Mesenchymal stem cell (in vitro differentiated cells and primary cell): Measurements from ENCODE around the gene ZNF865.

Experiments used
- DNase-seq: peaks from one replicate; pipeline ENCODE4 v3.0.0-alpha.2; 2013
- H2AFZ ChIP-seq: one replicate; pipeline ENCODE4 v1.6.1; 2013; ENCODE audit warnings: low read depth, mild to moderate bottlenecking, control low read depth, inconsistent platforms, low read length, moderate library complexity
- H2AK5ac ChIP-seq: 2 replicates; pipeline ENCODE4 v1.6.1; 2013; ENCODE audit warnings: low read length, moderate library complexity, mild to moderate bottlenecking, inconsistent platforms; ENCODE audit not compliant: severe bottlenecking
- H2BK120ac ChIP-seq: one replicate; pipeline ENCODE4 v1.6.1; 2013; ENCODE audit warnings: low read depth, mild to moderate bottlenecking, inconsistent platforms, low read length, moderate library complexity
- H2BK12ac ChIP-seq, 2 experiments: one replicate each; pipeline ENCODE4 v1.6.1; 2013; ENCODE audit warnings: inconsistent platforms in 2 of 2, low read length in 2 of 2, mild to moderate bottlenecking in 2 of 2, moderate library complexity in 2 of 2, control low read depth in 1 of 2
- H2BK15ac ChIP-seq: one replicate; pipeline ENCODE4 v1.6.1; 2013; ENCODE audit warnings: mild to moderate bottlenecking, low read depth, inconsistent platforms; ENCODE audit not compliant: poor library complexity, severe bottlenecking
- H2BK5ac ChIP-seq: 2 replicates; pipeline ENCODE4 v1.6.1; 2013; ENCODE audit warnings: low read depth, mild to moderate bottlenecking, low read length, control low read depth, inconsistent platforms; ENCODE audit not compliant: poor library complexity, severe bottlenecking
- H3K14ac ChIP-seq, 2 experiments: one replicate each; pipeline ENCODE4 v1.6.1; 2013; ENCODE audit warnings: inconsistent platforms in 2 of 2, low read length in 2 of 2, control low read depth in 1 of 2, mild to moderate bottlenecking in 1 of 2, moderate library complexity in 1 of 2
- H3K18ac ChIP-seq, 2 experiments: one replicate each; pipeline ENCODE4 v1.6.1; 2013; ENCODE audit warnings: inconsistent platforms in 2 of 2, low read length in 2 of 2, control low read depth in 1 of 2, low read depth in 1 of 2, mild to moderate bottlenecking in 1 of 2
- H3K23ac ChIP-seq, 2 experiments: one replicate each; pipeline ENCODE4 v1.6.1; 2013; ENCODE audit warnings: inconsistent platforms in 2 of 2, low read length in 2 of 2, mild to moderate bottlenecking in 2 of 2, moderate library complexity in 2 of 2, control low read depth in 1 of 2
- H3K27ac ChIP-seq: 2 replicates; pipeline ENCODE4 v1.5.1; 2013; ENCODE audit warnings: mild to moderate bottlenecking, moderate library complexity, low read length, control low read depth, inconsistent platforms; ENCODE audit not compliant: poor library complexity, severe bottlenecking
- H3K27me3 ChIP-seq, 2 experiments: 2 replicates each; pipeline versions ENCODE4 v1.6.1 to v1.7.0; 2013; ENCODE audit warnings: low read length in 2 of 2, mild to moderate bottlenecking in 2 of 2, moderate library complexity in 2 of 2, control low read depth in 1 of 2, inconsistent platforms in 1 of 2; ENCODE audit not compliant: control insufficient read depth in 1 of 2, insufficient read depth in 1 of 2
- H3K36me3 ChIP-seq, 2 experiments: 2 replicates each; pipeline versions ENCODE4 v1.6.1 to v1.7.0; 2013; ENCODE audit warnings: low read length in 2 of 2, control low read depth in 1 of 2, inconsistent platforms in 1 of 2, low read depth in 1 of 2, mild to moderate bottlenecking in 1 of 2; ENCODE audit not compliant: insufficient read depth in 2 of 2, control insufficient read depth in 1 of 2
- H3K4ac ChIP-seq, 2 experiments: one replicate each; pipeline ENCODE4 v1.6.1; 2013; ENCODE audit warnings: inconsistent platforms in 2 of 2, low read length in 2 of 2, mild to moderate bottlenecking in 2 of 2, moderate library complexity in 2 of 2, control low read depth in 1 of 2, low read depth in 1 of 2
- H3K4me1 ChIP-seq: 2 replicates; pipeline ENCODE4 v1.6.1; 2013; ENCODE audit warnings: low read depth, low read length, control low read depth; ENCODE audit not compliant: control insufficient read depth, insufficient read depth
- H3K4me2 ChIP-seq: 2 replicates; pipeline ENCODE4 v1.6.1; 2013; ENCODE audit warnings: low read length, mild to moderate bottlenecking, inconsistent platforms; ENCODE audit not compliant: poor library complexity, severe bottlenecking
- H3K4me3 ChIP-seq, 2 experiments: 2 replicates each; pipeline versions ENCODE4 v1.5.1 to v1.7.0; 2013; ENCODE audit warnings: low read length in 2 of 2, mild to moderate bottlenecking in 2 of 2, control low read depth in 1 of 2, low read depth in 1 of 2; ENCODE audit not compliant: insufficient read depth in 1 of 2
- H3K79me1 ChIP-seq: replicated peaks from 2 replicates; pipeline ENCODE4 v1.6.1; 2013; ENCODE audit warnings: mild to moderate bottlenecking, control low read depth, low read length, inconsistent platforms; ENCODE audit not compliant: poor library complexity, severe bottlenecking
- H3K9ac ChIP-seq: 2 replicates; pipeline ENCODE4 v1.7.0; 2013; ENCODE audit warnings: mild to moderate bottlenecking, low read length, moderate library complexity
- H3K9me3 ChIP-seq: 2 replicates; pipeline ENCODE4 v1.7.0; 2013; ENCODE audit warnings: mild to moderate bottlenecking, low read length; ENCODE audit not compliant: control insufficient read depth
- H4K8ac ChIP-seq: one replicate; pipeline ENCODE4 v1.6.1; 2013; ENCODE audit warnings: inconsistent platforms, mild to moderate bottlenecking, low read length, moderate library complexity
- H4K91ac ChIP-seq: one replicate; pipeline ENCODE4 v1.6.1; 2013; ENCODE audit warnings: mild to moderate bottlenecking, low read length, inconsistent platforms
- WGBS: methylation state at CpG from one replicate; pipeline ENCODE4 v1.1.7; 2013; ENCODE audit warnings: mixed read lengths; 5-methylcytosine and 5-hydroxymethylcytosine counted together

Gene ZNF865

GRCh38 chr19:55635334-55635717 is 29.9 kb downstream of the ZNF865 start:
- peak overlapping the region; percentile 87 to 99 for H3K4ac ChIP-seq
- peak overlapping the region; percentile 71 for H2AK5ac ChIP-seq
- peak overlapping the region; percentile 87 for H3K4me2 ChIP-seq
- H2BK120ac ChIP-seq = peak overlapping the region; percentile 66
- peak overlapping the region; percentile 99 for H3K9ac ChIP-seq
- H2AFZ ChIP-seq = no peak overlapping the region
- no peak overlapping the region for H3K23ac ChIP-seq
- H3K4me3 ChIP-seq = peak overlapping the region; percentile 94 to 96
- H2BK12ac ChIP-seq = no peak overlapping the region
- no peaks in the 10 kb centered on the region for H3K9me3 ChIP-seq
- H3K27ac ChIP-seq = peak overlapping the region; percentile 87
- peak overlapping the region in 1 of 2 experiments; percentile 100 for H3K14ac ChIP-seq
- peaks cover 32% of the 10 kb centered on the region for H3K4me1 ChIP-seq
- H3K27me3 ChIP-seq = no peaks in the 10 kb centered on the region
- H2BK5ac ChIP-seq = peak overlapping the region; percentile 87
- H4K91ac ChIP-seq = peak overlapping the region; percentile 87
- H3K36me3 ChIP-seq = peaks cover 9 to 11% of the 10 kb centered on the region in 2 experiments
- H2BK15ac ChIP-seq = peak overlapping the region; percentile 85
- peaks cover 15% of the 10 kb centered on the region for H3K79me1 ChIP-seq
- DNase-seq = no peak
- peak overlapping the region; percentile 91 to 95 for H3K18ac ChIP-seq
- 10% methylated on average over 9 of the region's 9 CpGs for WGBS
- H4K8ac ChIP-seq = peak overlapping the region; percentile 74

GRCh38 chr19:55635856-55636440 is 30.5 kb downstream of the ZNF865 start:
- Histone ChIP-seq H3K4me2 (peak overlapping the region; percentile 87), H3K9me3 (no peaks in the 10 kb centered on the region), H4K8ac (peak overlapping the region; percentile 28), H3K9ac (peak overlapping the region; percentile 99), H3K79me1 (peaks cover 15% of the 10 kb centered on the region), H2BK120ac (no peak overlapping the region), H2BK15ac (no peak overlapping the region), H3K27me3 (no peaks in the 10 kb centered on the region), H2BK12ac (peak overlapping the region in 1 of 2 experiments; percentile 27), H3K4me3 (peak overlapping the region in 1 of 2 experiments; percentile 94), H3K18ac (no peak overlapping the region), H4K91ac (peak overlapping the region; percentile 9), H2BK5ac (no peak overlapping the region), H3K23ac (no peak overlapping the region), H3K4me1 (peaks cover 35% of the 10 kb centered on the region), H3K4ac (no peak overlapping the region), H2AK5ac (no peak overlapping the region), H3K27ac (no peak overlapping the region), H3K36me3 (peaks cover 10 to 11% of the 10 kb centered on the region in 2 experiments), H3K14ac (no peak overlapping the region), H2AFZ (no peak overlapping the region)
- WGBS = 87% methylated on average over 7 of the region's 7 CpGs
- DNase-seq = no peak

GRCh38 chr19:55636723-55637122 is 31.3 kb downstream of the ZNF865 start:
- Histone ChIP-seq H3K4me1 (peaks cover 34% of the 10 kb centered on the region), H3K18ac (no peak overlapping the region), H4K8ac (no peak overlapping the region), H3K9ac (peak overlapping the region; percentile 99), H3K4me2 (no peak overlapping the region), H3K27ac (no peak overlapping the region), H3K36me3 (peaks cover 10 to 11% of the 10 kb centered on the region in 2 experiments), H3K23ac (no peak overlapping the region), H3K4ac (no peak overlapping the region), H3K9me3 (no peaks in the 10 kb centered on the region), H2BK15ac (no peak overlapping the region), H2BK5ac (no peak overlapping the region), H3K79me1 (peaks cover 15% of the 10 kb centered on the region), H2BK120ac (no peak overlapping the region), H4K91ac (no peak overlapping the region), H3K4me3 (peak overlapping the region in 1 of 2 experiments; percentile 94), H2BK12ac (no peak overlapping the region), H2AK5ac (no peak overlapping the region), H3K27me3 (no peaks in the 10 kb centered on the region), H3K14ac (no peak overlapping the region), H2AFZ (no peak overlapping the region)
- DNase-seq = no peak
- WGBS = 94% methylated on average over 4 of the region's 4 CpGs

- no peak for DNase-seq
- no peak overlapping the region for H2AFZ ChIP-seq
- no peaks in the 10 kb centered on the region for H3K27me3 ChIP-seq
- H2BK15ac ChIP-seq = no peak overlapping the region
- H3K9me3 ChIP-seq = no peaks in the 10 kb centered on the region
- H3K23ac ChIP-seq = no peak overlapping the region
- no peak overlapping the region for H3K18ac ChIP-seq
- H3K79me1 ChIP-seq = peaks cover 15% of the 10 kb centered on the region
- peaks cover 34% of the 10 kb centered on the region for H3K4me1 ChIP-seq
- H3K4me3 ChIP-seq = no peak overlapping the region
- H2BK5ac ChIP-seq = no peak overlapping the region
- no peak overlapping the region for H3K14ac ChIP-seq
- no peak overlapping the region for H3K9ac ChIP-seq
- H4K91ac ChIP-seq = no peak overlapping the region
- H2BK12ac ChIP-seq = no peak overlapping the region
- no peak overlapping the region for H2BK120ac ChIP-seq
- no peak overlapping the region for H3K4me2 ChIP-seq
- no peak overlapping the region for H3K27ac ChIP-seq
- WGBS = 86% methylated on average over 11 of the region's 11 CpGs
- H3K4ac ChIP-seq = no peak overlapping the region
- no peak overlapping the region for H4K8ac ChIP-seq
- no peak overlapping the region for H2AK5ac ChIP-seq
- H3K36me3 ChIP-seq = peaks cover 11 to 12% of the 10 kb centered on the region in 2 experiments
Observed at GRCh38 chr19:55637534-55637933, 32.1 kb downstream of the ZNF865 start.
